Measurements from ENCODE around the gene SNED1.

The SNED1 gene

GRCh38 chr2:240993446-240994170 is 4.8 kb upstream of the SNED1 start:
- Histone ChIP-seq H2AK5ac (ENCODE audit: low read length) (no peak overlapping the region), H2BK15ac (replicated peaks; ENCODE audit: low read depth) (no peak overlapping the region), H3K4me2 (ENCODE audit: low read length) (no peak overlapping the region), H4K5ac (ENCODE audit: low read length) (no peak overlapping the region), H3K23ac (ENCODE audit: low read length) (no peak overlapping the region), H2BK120ac (ENCODE audit: low read depth, low read length) (no peak overlapping the region), H3K79me1 (ENCODE audit: low read length) (no peaks in the 10 kb centered on the region), H3K36me3 (ENCODE audit: control insufficient read depth, insufficient read depth, low read length) (no peaks in the 10 kb centered on the region), H3K18ac (ENCODE audit: low read length) (no peak overlapping the region), H3K4me3 (ENCODE audit: low read length) (no peak overlapping the region), H3K4me1 (ENCODE audit: control insufficient read depth, low read depth, low read length) (no peaks in the 10 kb centered on the region), H3K27ac (ENCODE audit: low read depth, low read length) (no peak overlapping the region), H2BK5ac (ENCODE audit: low read length) (no peak overlapping the region), H3K27me3 (ENCODE audit: insufficient read depth, low read length, poor library complexity) (no peaks in the 10 kb centered on the region), H3K9ac (ENCODE audit: low read length) (no peak overlapping the region), H3K79me2 (ENCODE audit: control insufficient read depth, insufficient read depth, low read length) (no peaks in the 10 kb centered on the region), H4K8ac (ENCODE audit: low read depth, low read length) (no peak overlapping the region), H3K4ac (ENCODE audit: low read depth, low read length) (no peak overlapping the region), H3K56ac (ENCODE audit: low read length) (no peak overlapping the region)
- DNase-seq = no peak
- WGBS (ENCODE audit: extremely low coverage, insufficient coverage, low lambda C conversion rate) = no CpG with 5 or more reads among the region's 19 CpGs

GRCh38 chr2:240994171-240994896 is 4.1 kb upstream of the SNED1 start:
- Histone ChIP-seq H2BK120ac (ENCODE audit: low read depth, low read length) (no peak overlapping the region), H2BK15ac (replicated peaks; ENCODE audit: low read depth) (no peak overlapping the region), H3K27ac (ENCODE audit: low read depth, low read length) (no peak overlapping the region), H3K9ac (ENCODE audit: low read length) (no peak overlapping the region), H2AK5ac (ENCODE audit: low read length) (no peak overlapping the region), H3K36me3 (ENCODE audit: control insufficient read depth, insufficient read depth, low read length) (no peaks in the 10 kb centered on the region), H3K23ac (ENCODE audit: low read length) (no peak overlapping the region), H3K4me2 (ENCODE audit: low read length) (no peak overlapping the region), H3K79me2 (ENCODE audit: control insufficient read depth, insufficient read depth, low read length) (no peaks in the 10 kb centered on the region), H3K4me1 (ENCODE audit: control insufficient read depth, low read depth, low read length) (no peaks in the 10 kb centered on the region), H3K27me3 (ENCODE audit: insufficient read depth, low read length, poor library complexity) (no peaks in the 10 kb centered on the region), H3K4me3 (ENCODE audit: low read length) (no peak overlapping the region), H2BK5ac (ENCODE audit: low read length) (no peak overlapping the region), H4K8ac (ENCODE audit: low read depth, low read length) (no peak overlapping the region), H3K56ac (ENCODE audit: low read length) (no peak overlapping the region), H3K18ac (ENCODE audit: low read length) (no peak overlapping the region), H4K5ac (ENCODE audit: low read length) (no peak overlapping the region), H3K4ac (ENCODE audit: low read depth, low read length) (no peak overlapping the region), H3K79me1 (ENCODE audit: low read length) (no peaks in the 10 kb centered on the region)
- no peak for DNase-seq
- no CpG with 5 or more reads among the region's 16 CpGs for WGBS (ENCODE audit: extremely low coverage, insufficient coverage, low lambda C conversion rate)

- no peak overlapping the region for H2BK5ac ChIP-seq (ENCODE audit: low read length)
- H3K79me2 ChIP-seq (ENCODE audit: control insufficient read depth, insufficient read depth, low read length) = no peaks in the 10 kb centered on the region
- H3K27ac ChIP-seq (ENCODE audit: low read depth, low read length) = no peak overlapping the region
- no peak overlapping the region for H3K4ac ChIP-seq (ENCODE audit: low read depth, low read length)
- DNase-seq = no peak
- no peak overlapping the region for H3K9ac ChIP-seq (ENCODE audit: low read length)
- no peak overlapping the region for H3K23ac ChIP-seq (ENCODE audit: low read length)
- H4K5ac ChIP-seq (ENCODE audit: low read length) = no peak overlapping the region
- no peak overlapping the region for H2AK5ac ChIP-seq (ENCODE audit: low read length)
- no peaks in the 10 kb centered on the region for H3K27me3 ChIP-seq (ENCODE audit: insufficient read depth, low read length, poor library complexity)
- no CpG with 5 or more reads among the region's 24 CpGs for WGBS (ENCODE audit: extremely low coverage, insufficient coverage, low lambda C conversion rate)
- no peaks in the 10 kb centered on the region for H3K4me1 ChIP-seq (ENCODE audit: control insufficient read depth, low read depth, low read length)
- no peak overlapping the region for H2BK120ac ChIP-seq (ENCODE audit: low read depth, low read length)
- no peak overlapping the region for H3K4me2 ChIP-seq (ENCODE audit: low read length)
- no peak overlapping the region for H4K8ac ChIP-seq (ENCODE audit: low read depth, low read length)
- no peak overlapping the region for H2BK15ac ChIP-seq (replicated peaks; ENCODE audit: low read depth)
- H3K18ac ChIP-seq (ENCODE audit: low read length) = no peak overlapping the region
- H3K4me3 ChIP-seq (ENCODE audit: low read length) = no peak overlapping the region
- no peaks in the 10 kb centered on the region for H3K79me1 ChIP-seq (ENCODE audit: low read length)
- no peak overlapping the region for H3K56ac ChIP-seq (ENCODE audit: low read length)
- no peaks in the 10 kb centered on the region for H3K36me3 ChIP-seq (ENCODE audit: control insufficient read depth, insufficient read depth, low read length)
These were observed 3.1 kb upstream of the SNED1 start for GRCh38 chr2:240995041-240996021.

DNA sequence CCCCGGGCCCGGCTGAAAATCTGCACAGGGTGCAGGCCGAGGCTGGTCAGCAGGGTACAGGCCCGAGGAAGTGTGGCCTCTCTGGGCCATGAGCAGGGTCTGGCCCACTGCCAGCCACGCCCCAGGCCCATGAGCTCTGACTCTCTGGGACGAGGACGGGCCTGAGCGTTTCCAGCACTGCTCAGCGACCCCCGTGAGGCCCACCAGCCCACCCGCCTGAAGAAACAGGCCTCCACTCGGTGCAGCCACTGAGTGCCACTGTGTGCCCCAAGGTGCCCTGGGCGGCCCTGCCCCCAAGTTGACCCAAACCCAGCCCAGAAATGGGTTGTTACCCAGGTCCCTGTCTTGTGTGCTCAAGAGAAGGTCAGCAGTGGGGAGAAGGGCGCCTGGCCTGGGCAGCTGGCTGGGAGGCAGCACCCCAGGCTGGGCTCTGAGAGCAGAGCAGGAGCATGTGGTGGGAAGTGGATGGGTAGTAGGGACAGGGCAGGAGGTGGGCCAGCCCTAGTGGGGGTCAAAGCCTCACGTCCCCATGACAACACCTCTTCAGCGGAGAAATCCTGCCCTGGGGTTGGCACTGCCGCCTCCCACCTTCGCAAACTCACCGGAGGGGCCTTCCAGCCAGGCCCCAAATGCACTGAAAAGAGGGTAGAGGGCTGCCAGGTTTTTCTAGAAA is 2.1 kb upstream of the SNED1 start:
- Histone ChIP-seq H4K5ac (ENCODE audit: low read length) (no peak overlapping the region), H3K79me2 (ENCODE audit: control insufficient read depth, insufficient read depth, low read length) (no peaks in the 10 kb centered on the region), H3K4ac (ENCODE audit: low read depth, low read length) (no peak overlapping the region), H3K9ac (ENCODE audit: low read length) (no peak overlapping the region), H3K18ac (ENCODE audit: low read length) (no peak overlapping the region), H3K23ac (ENCODE audit: low read length) (no peak overlapping the region), H2BK120ac (ENCODE audit: low read depth, low read length) (no peak overlapping the region), H2BK15ac (replicated peaks; ENCODE audit: low read depth) (no peak overlapping the region), H3K4me2 (ENCODE audit: low read length) (no peak overlapping the region), H2AK5ac (ENCODE audit: low read length) (no peak overlapping the region), H3K56ac (ENCODE audit: low read length) (no peak overlapping the region), H3K27ac (ENCODE audit: low read depth, low read length) (no peak overlapping the region), H3K27me3 (ENCODE audit: insufficient read depth, low read length, poor library complexity) (no peaks in the 10 kb centered on the region), H3K36me3 (ENCODE audit: control insufficient read depth, insufficient read depth, low read length) (no peaks in the 10 kb centered on the region), H2BK5ac (ENCODE audit: low read length) (no peak overlapping the region), H3K4me1 (ENCODE audit: control insufficient read depth, low read depth, low read length) (no peaks in the 10 kb centered on the region), H3K79me1 (ENCODE audit: low read length) (no peaks in the 10 kb centered on the region), H3K4me3 (ENCODE audit: low read length) (no peak overlapping the region), H4K8ac (ENCODE audit: low read depth, low read length) (no peak overlapping the region)
- DNase-seq = no peak
- WGBS (ENCODE audit: extremely low coverage, insufficient coverage, low lambda C conversion rate) = no CpG with 5 or more reads among the region's 19 CpGs

- H2BK120ac ChIP-seq (ENCODE audit: low read depth, low read length) = no peak overlapping the region
- H2AK5ac ChIP-seq (ENCODE audit: low read length) = no peak overlapping the region
- H3K4ac ChIP-seq (ENCODE audit: low read depth, low read length) = no peak overlapping the region
- no peak overlapping the region for H3K4me3 ChIP-seq (ENCODE audit: low read length)
- H2BK15ac ChIP-seq (replicated peaks; ENCODE audit: low read depth) = no peak overlapping the region
- H3K27ac ChIP-seq (ENCODE audit: low read depth, low read length) = no peak overlapping the region
- no peak overlapping the region for H3K4me2 ChIP-seq (ENCODE audit: low read length)
- H3K79me2 ChIP-seq (ENCODE audit: control insufficient read depth, insufficient read depth, low read length) = no peaks in the 10 kb centered on the region
- H3K27me3 ChIP-seq (ENCODE audit: insufficient read depth, low read length, poor library complexity) = no peaks in the 10 kb centered on the region
- H4K5ac ChIP-seq (ENCODE audit: low read length) = no peak overlapping the region
- no peak for DNase-seq
- H3K4me1 ChIP-seq (ENCODE audit: control insufficient read depth, low read depth, low read length) = no peaks in the 10 kb centered on the region
- no peak overlapping the region for H2BK5ac ChIP-seq (ENCODE audit: low read length)
- no peak overlapping the region for H3K56ac ChIP-seq (ENCODE audit: low read length)
- no peak overlapping the region for H3K9ac ChIP-seq (ENCODE audit: low read length)
- H3K23ac ChIP-seq (ENCODE audit: low read length) = no peak overlapping the region
- no peak overlapping the region for H3K18ac ChIP-seq (ENCODE audit: low read length)
- no peaks in the 10 kb centered on the region for H3K36me3 ChIP-seq (ENCODE audit: control insufficient read depth, insufficient read depth, low read length)
- no CpG with 5 or more reads among the region's 13 CpGs for WGBS (ENCODE audit: extremely low coverage, insufficient coverage, low lambda C conversion rate)
- no peaks in the 10 kb centered on the region for H3K79me1 ChIP-seq (ENCODE audit: low read length)
- H4K8ac ChIP-seq (ENCODE audit: low read depth, low read length) = no peak overlapping the region
These were observed 1.6 kb upstream of the SNED1 start for GRCh38 chr2:240996834-240997140.
